Breast epithelium (tissue), 3 donors: Measurements from ENCODE around the gene CDC42SE2.

Experiments
- POLR2A ChIP-seq: fragments of 450-650 bp; IDR thresholded peaks from one replicate; pipeline ENCODE4 v1.6.1; 2016; ENCODE audit warnings: antibody characterized with exemption, mild to moderate bottlenecking, moderate library complexity
- POLR2AphosphoS5 ChIP-seq, 3 donors: sonication (generic); formaldehyde crosslinking; IDR thresholded peaks; one replicate each; pipeline ENCODE4 v1.6.1; 2017; ENCODE audit warnings: antibody characterized with exemption in 3 of 3
- TF ChIP-seq, protein P1 (sequence below), 3 donors: fragments of 450-650 bp; IDR thresholded peaks; one replicate each; pipeline ENCODE4 v1.5.1; 2016 to 2017; ENCODE audit warnings: antibody characterized with exemption in 3 of 3, mild to moderate bottlenecking in 3 of 3, moderate library complexity in 3 of 3

DNA sequence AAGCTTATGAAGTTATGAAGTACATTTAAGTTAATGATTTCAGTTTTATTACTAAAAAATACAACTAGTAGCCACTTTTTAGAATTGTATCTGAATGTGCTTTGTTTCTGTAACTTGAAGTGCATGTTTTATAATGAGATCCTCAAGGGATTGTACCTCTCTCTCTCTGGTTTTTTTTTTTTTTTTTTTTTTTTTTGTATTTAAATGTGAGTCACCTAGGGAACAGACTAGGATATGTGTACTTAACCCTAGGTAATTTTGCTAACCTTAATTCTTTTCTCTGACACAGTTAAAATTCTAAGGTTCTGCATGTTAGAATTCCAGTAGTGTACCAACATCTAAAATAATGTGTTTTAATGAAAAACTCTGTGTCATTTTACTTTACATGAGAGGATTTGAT, 59.5 kb downstream of the CDC42SE2 start:
- no peak for TF ChIP-seq POLR2AphosphoS5 (IDR thresholded peaks at IDR 0.05)
- TF ChIP-seq, protein P1, sequence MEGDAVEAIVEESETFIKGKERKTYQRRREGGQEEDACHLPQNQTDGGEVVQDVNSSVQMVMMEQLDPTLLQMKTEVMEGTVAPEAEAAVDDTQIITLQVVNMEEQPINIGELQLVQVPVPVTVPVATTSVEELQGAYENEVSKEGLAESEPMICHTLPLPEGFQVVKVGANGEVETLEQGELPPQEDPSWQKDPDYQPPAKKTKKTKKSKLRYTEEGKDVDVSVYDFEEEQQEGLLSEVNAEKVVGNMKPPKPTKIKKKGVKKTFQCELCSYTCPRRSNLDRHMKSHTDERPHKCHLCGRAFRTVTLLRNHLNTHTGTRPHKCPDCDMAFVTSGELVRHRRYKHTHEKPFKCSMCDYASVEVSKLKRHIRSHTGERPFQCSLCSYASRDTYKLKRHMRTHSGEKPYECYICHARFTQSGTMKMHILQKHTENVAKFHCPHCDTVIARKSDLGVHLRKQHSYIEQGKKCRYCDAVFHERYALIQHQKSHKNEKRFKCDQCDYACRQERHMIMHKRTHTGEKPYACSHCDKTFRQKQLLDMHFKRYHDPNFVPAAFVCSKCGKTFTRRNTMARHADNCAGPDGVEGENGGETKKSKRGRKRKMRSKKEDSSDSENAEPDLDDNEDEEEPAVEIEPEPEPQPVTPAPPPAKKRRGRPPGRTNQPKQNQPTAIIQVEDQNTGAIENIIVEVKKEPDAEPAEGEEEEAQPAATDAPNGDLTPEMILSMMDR (IDR thresholded peaks at IDR 0.05): no peak
- TF ChIP-seq POLR2A: no peak
